ENCODE data around the gene CYFIP2. TPM values are rescaled to one million over a fixed set of nuclear protein-coding genes. Genes with fewer than 3 reads are reported as not detected.

The CYFIP2 gene
- total RNA-seq, 1 experiment from 2014 or later, result 14.3 TPM

DNA sequence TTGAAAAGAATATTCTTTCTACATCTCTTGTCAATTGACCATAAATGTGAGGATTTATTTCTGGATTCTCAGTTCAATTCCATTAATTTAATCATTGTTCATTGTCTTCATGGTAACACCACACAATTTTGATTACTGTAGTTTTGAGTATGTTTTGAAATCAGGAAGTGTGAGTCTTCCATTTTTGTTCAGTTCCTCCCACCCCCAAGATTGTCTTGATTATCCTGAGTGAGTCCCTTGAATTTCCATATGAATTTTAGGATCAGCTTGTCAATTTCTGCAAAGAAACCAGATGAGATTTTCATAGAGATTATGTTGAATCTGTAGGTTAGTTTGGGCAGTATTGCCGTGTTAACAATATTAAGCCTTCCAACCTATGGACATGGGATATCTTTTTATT lies 9.5 kb downstream of the CYFIP2 start:
- no TSS peak for BruUV-seq (replicated peaks)
- H3K4me1 ChIP-seq, result no peaks in the 10 kb centered on the region
- POLR2A ChIA-PET, result no interaction called here
- H3K36me3 ChIP-seq (ENCODE audit: control insufficient read depth, insufficient read depth, low read length), result no peaks in the 10 kb centered on the region
- TF ChIP-seq, protein P1, sequence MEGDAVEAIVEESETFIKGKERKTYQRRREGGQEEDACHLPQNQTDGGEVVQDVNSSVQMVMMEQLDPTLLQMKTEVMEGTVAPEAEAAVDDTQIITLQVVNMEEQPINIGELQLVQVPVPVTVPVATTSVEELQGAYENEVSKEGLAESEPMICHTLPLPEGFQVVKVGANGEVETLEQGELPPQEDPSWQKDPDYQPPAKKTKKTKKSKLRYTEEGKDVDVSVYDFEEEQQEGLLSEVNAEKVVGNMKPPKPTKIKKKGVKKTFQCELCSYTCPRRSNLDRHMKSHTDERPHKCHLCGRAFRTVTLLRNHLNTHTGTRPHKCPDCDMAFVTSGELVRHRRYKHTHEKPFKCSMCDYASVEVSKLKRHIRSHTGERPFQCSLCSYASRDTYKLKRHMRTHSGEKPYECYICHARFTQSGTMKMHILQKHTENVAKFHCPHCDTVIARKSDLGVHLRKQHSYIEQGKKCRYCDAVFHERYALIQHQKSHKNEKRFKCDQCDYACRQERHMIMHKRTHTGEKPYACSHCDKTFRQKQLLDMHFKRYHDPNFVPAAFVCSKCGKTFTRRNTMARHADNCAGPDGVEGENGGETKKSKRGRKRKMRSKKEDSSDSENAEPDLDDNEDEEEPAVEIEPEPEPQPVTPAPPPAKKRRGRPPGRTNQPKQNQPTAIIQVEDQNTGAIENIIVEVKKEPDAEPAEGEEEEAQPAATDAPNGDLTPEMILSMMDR (IDR thresholded peaks at IDR 0.05; ENCODE audit: insufficient read depth in 1 of 2, low read depth in 1 of 2, low read length in 1 of 2, severe bottlenecking in 1 of 2, unreplicated experiment in 1 of 2), result no peak
- Mint-ChIP-seq H3K27me3 (ENCODE audit: insufficient read depth, unreplicated experiment) (no peaks in the 10 kb centered on the region), H3K9me3 (ENCODE audit: unreplicated experiment) (no peaks in the 10 kb centered on the region), H3K36me3 (ENCODE audit: insufficient read depth, unreplicated experiment) (no peaks in the 10 kb centered on the region), H3K4me3 (ENCODE audit: unreplicated experiment) (no peak overlapping the region), H3K27ac (ENCODE audit: unreplicated experiment) (no peak overlapping the region), H3K4me1 (ENCODE audit: low read depth, unreplicated experiment) (no peaks in the 10 kb centered on the region)
- no peak overlapping the region for H3K4me3 ChIP-seq (ENCODE audit: low read depth, low read length)
- CTCF ChIA-PET, result no interaction called here
- intact Hi-C loops (cut with micrococcal nuclease; ENCODE audit: unreplicated experiment), result no loop called here
- no peaks in the 10 kb centered on the region for H3K9me3 ChIP-seq
- no peak for DNase-seq
- no peaks in the 10 kb centered on the region for H3K27me3 ChIP-seq (replicated peaks; ENCODE audit: control insufficient read depth, insufficient read depth, low read length)

DNA sequence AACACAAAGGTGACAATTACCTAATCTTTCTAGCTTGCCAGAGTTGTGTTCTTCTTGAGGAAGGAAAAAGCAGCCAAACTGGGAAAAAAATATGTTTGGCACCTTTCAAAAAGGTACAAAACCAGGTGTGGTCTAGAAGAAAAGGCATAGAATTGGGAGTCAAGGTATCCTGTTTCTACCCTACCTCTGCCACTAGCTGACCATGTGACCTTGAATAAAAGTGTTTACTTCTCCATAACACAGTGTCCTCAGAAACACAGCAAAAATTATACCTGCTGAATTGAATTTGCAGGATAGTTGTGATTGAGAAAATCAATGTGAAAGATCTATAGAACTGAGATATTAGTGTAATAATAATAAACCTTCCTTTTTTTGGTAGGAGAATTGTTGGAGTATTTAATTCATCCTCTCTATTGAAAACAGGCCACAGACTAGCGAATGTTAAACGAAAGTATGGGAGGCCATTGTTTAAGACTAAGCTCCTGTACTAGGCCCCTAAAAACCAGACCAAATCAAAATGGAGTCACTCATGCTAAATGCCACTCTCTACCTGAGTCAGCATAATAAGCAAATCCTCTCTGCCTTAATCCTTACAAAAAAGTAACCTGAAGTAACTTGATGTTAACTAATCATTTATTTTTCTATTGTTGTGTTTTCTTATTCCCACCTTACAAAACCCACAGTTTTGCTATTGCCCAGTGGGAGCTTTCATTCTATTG lies 12.6 kb downstream of the CYFIP2 start:
- Histone ChIP-seq H3K27me3 (replicated peaks; ENCODE audit: control insufficient read depth, insufficient read depth, low read length) (no peaks in the 10 kb centered on the region), H3K9me3 (no peaks in the 10 kb centered on the region), H3K4me3 (ENCODE audit: low read depth, low read length) (no peak overlapping the region), H3K36me3 (ENCODE audit: control insufficient read depth, insufficient read depth, low read length) (no peaks in the 10 kb centered on the region), H3K4me1 (no peaks in the 10 kb centered on the region)
- Mint-ChIP-seq H3K27ac (ENCODE audit: unreplicated experiment) (no peak overlapping the region), H3K4me3 (ENCODE audit: unreplicated experiment) (no peak overlapping the region), H3K36me3 (ENCODE audit: insufficient read depth, unreplicated experiment) (no peaks in the 10 kb centered on the region), H3K9me3 (ENCODE audit: unreplicated experiment) (no peaks in the 10 kb centered on the region), H3K27me3 (ENCODE audit: insufficient read depth, unreplicated experiment) (no peaks in the 10 kb centered on the region), H3K4me1 (ENCODE audit: low read depth, unreplicated experiment) (no peaks in the 10 kb centered on the region)
- no TSS peak for BruUV-seq (replicated peaks)
- no peak for DNase-seq
- intact Hi-C loops (cut with micrococcal nuclease; ENCODE audit: unreplicated experiment), result no loop called here
- POLR2A ChIA-PET, result no interaction called here
- TF ChIP-seq, protein P1 (IDR thresholded peaks at IDR 0.05; ENCODE audit: insufficient read depth in 1 of 2, low read depth in 1 of 2, low read length in 1 of 2, severe bottlenecking in 1 of 2, unreplicated experiment in 1 of 2), result no peak
- CTCF ChIA-PET, result no interaction called here

DNA sequence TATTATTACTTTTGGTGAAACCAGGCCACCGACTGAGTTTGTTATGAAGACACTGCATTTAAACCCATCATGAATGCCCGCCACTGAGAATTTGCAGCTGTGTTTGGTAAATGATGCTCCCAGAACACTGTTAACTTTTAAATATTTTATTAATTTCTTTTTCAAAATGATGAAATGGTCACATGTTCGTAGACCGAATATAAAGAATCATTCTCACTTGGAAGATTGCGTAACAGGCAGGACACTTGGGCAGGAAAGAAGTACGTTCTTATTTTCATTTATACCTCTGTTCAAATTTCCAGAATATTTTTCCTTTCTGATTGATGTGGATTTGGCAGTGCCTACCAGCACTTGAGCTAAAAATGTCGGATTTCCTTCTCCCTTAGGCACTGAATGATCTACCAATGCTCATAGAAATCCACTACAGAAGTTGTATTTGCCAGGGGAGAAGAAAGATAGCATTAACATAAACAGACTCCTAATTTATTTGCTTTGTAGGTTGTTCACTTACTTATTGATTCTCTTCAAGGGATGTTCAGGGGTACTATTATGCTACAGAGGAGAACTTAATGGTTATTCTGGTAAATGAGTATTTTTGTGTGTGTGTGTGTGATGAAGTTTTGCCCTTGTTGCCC lies 13.8 kb downstream of the CYFIP2 start:
- Mint-ChIP-seq H3K27ac (ENCODE audit: unreplicated experiment) (no peak overlapping the region), H3K36me3 (ENCODE audit: insufficient read depth, unreplicated experiment) (no peaks in the 10 kb centered on the region), H3K4me3 (ENCODE audit: unreplicated experiment) (no peak overlapping the region), H3K4me1 (ENCODE audit: low read depth, unreplicated experiment) (no peaks in the 10 kb centered on the region), H3K9me3 (ENCODE audit: unreplicated experiment) (no peaks in the 10 kb centered on the region), H3K27me3 (ENCODE audit: insufficient read depth, unreplicated experiment) (no peaks in the 10 kb centered on the region)
- CTCF ChIA-PET, result no interaction called here
- BruUV-seq (replicated peaks), result no TSS peak
- Histone ChIP-seq H3K27me3 (replicated peaks; ENCODE audit: control insufficient read depth, insufficient read depth, low read length) (no peaks in the 10 kb centered on the region), H3K9me3 (no peaks in the 10 kb centered on the region), H3K4me3 (ENCODE audit: low read depth, low read length) (no peak overlapping the region), H3K36me3 (ENCODE audit: control insufficient read depth, insufficient read depth, low read length) (no peaks in the 10 kb centered on the region), H3K4me1 (no peaks in the 10 kb centered on the region)
- intact Hi-C loops (cut with micrococcal nuclease; ENCODE audit: unreplicated experiment), result no loop called here
- DNase-seq, result no peak
- TF ChIP-seq, protein P1 (IDR thresholded peaks at IDR 0.05; ENCODE audit: insufficient read depth in 1 of 2, low read depth in 1 of 2, low read length in 1 of 2, severe bottlenecking in 1 of 2, unreplicated experiment in 1 of 2), result no peak
- POLR2A ChIA-PET, result no interaction called here

Data from Caco-2 (cell line).